HepG2 (cell line): ENCODE data around the gene AMIGO3. TPM values are rescaled to one million over a fixed set of nuclear protein-coding genes. Genes with fewer than 3 reads are reported as not detected.

Experiments
- ATF5 ChIP-seq: sonication (generic); formaldehyde crosslinking; IDR thresholded peaks from 2 replicates; pipeline ENCODE4 v1.4.0; 2020; ENCODE audit warnings: mild to moderate bottlenecking, low read depth, missing genetic modification reagents
- KLF15 ChIP-seq: sonication (generic); formaldehyde crosslinking; IDR thresholded peaks from 2 replicates; pipeline ENCODE4 v1.8.1; 2023; ENCODE audit warnings: borderline replicate concordance, mild to moderate bottlenecking, inconsistent platforms, missing genetic modification reagents, mixed read lengths
- NFKB2 ChIP-seq: sonication (generic); formaldehyde crosslinking; IDR thresholded peaks from 2 replicates; pipeline ENCODE4 v1.4.0; 2020; ENCODE audit warnings: missing genetic modification reagents, borderline replicate concordance
- NR2C2 ChIP-seq: sonication (generic); formaldehyde crosslinking; IDR thresholded peaks from 2 replicates; pipeline ENCODE4 v1.4.0; 2020; ENCODE audit warnings: missing genetic modification reagents, mild to moderate bottlenecking, moderate library complexity, borderline replicate concordance
- SMC3 ChIP-seq: IDR thresholded peaks from 2 replicates; pipeline ENCODE4 v1.6.1; 2011; ENCODE audit warnings: low read length, improper control_type of control experiment
- TBL1XR1 ChIP-seq: fragments of 150-350 bp; IDR thresholded peaks from 2 replicates; pipeline ENCODE4 v1.6.1; 2014; ENCODE audit warnings: borderline replicate concordance, low read length; ENCODE audit not compliant: partially characterized antibody
- ZNF142 ChIP-seq: sonication (generic); formaldehyde crosslinking; IDR thresholded peaks from 2 replicates; pipeline ENCODE4 v1.4.0; 2020; ENCODE audit warnings: missing genetic modification reagents
- ZNF17 ChIP-seq: sonication (generic); formaldehyde crosslinking; IDR thresholded peaks from 2 replicates; pipeline ENCODE4 v1.5.0; 2020; ENCODE audit warnings: mild to moderate bottlenecking, missing genetic modification reagents
- ZNF280B ChIP-seq: sonication (generic); formaldehyde crosslinking; IDR thresholded peaks from 2 replicates; pipeline ENCODE4 v1.5.0; 2020; ENCODE audit warnings: missing genetic modification reagents, mild to moderate bottlenecking, borderline replicate concordance
- ZNF749 ChIP-seq: sonication (generic); formaldehyde crosslinking; IDR thresholded peaks from 2 replicates; pipeline ENCODE4 v1.8.0; 2022; ENCODE audit warnings: mild to moderate bottlenecking, missing genetic modification reagents, moderate library complexity, borderline replicate concordance
- ZSCAN22 ChIP-seq: sonication (generic); formaldehyde crosslinking; IDR thresholded peaks from 2 replicates; pipeline ENCODE4 v1.4.0; 2020; ENCODE audit warnings: mild to moderate bottlenecking, missing genetic modification reagents
- ZSCAN29 ChIP-seq: sonication (generic); formaldehyde crosslinking; conservative IDR thresholded peaks from 2 replicates; pipeline ENCODE4 v1.4.0; 2020; ENCODE audit warnings: mild to moderate bottlenecking, missing genetic modification reagents
- polyA plus RNA-seq, 8 experiments: library from polyadenylated mRNA; depleted of rRNA in 3 of 8; stranded (reverse) in 7 of 8; unstranded in 1 of 8; fragments of >200 nt; fragmentation: Illumina TruSeq in 4 of 8; extraction: Trizol in 4 of 8; gene quantifications; 2 replicates each; pipeline versions ENCODE4 v1.2.1 to v1.2.3, GENCODE V29; 2011 to 2016; ENCODE audit warnings: low read depth in 4 of 8, missing spikeins in 1 of 8, mixed read lengths in 1 of 8; ENCODE audit not compliant: insufficient read depth in 1 of 8
- total RNA-seq, 5 experiments: library from RNA; depleted of rRNA; stranded (reverse); fragments of >200 nt; fragmentation: Illumina TruSeq; extraction: Trizol; gene quantifications; 2 replicates each; pipeline ENCODE4 v1.2.3, GENCODE V29; 2016; ENCODE audit warnings: low read depth in 1 of 5
- TF ChIP-seq, protein P1 (sequence below): sonication (generic); formaldehyde crosslinking; IDR thresholded peaks from 2 replicates; pipeline ENCODE4; 2020; ENCODE audit warnings: missing genetic modification reagents, mild to moderate bottlenecking, borderline replicate concordance
- TF ChIP-seq, protein P2 (sequence below): sonication (generic); formaldehyde crosslinking; IDR thresholded peaks from 2 replicates; pipeline ENCODE4 v1.5.1; 2020; ENCODE audit warnings: mild to moderate bottlenecking, moderate library complexity, missing genetic modification reagents

Gene AMIGO3
- total and polyA plus RNA-seq, 2 of the 13 experiments (the other 11 are each of a cell fraction or from before 2014, with no cell fraction given): 0.35 TPM; not detected in 1

DNA sequence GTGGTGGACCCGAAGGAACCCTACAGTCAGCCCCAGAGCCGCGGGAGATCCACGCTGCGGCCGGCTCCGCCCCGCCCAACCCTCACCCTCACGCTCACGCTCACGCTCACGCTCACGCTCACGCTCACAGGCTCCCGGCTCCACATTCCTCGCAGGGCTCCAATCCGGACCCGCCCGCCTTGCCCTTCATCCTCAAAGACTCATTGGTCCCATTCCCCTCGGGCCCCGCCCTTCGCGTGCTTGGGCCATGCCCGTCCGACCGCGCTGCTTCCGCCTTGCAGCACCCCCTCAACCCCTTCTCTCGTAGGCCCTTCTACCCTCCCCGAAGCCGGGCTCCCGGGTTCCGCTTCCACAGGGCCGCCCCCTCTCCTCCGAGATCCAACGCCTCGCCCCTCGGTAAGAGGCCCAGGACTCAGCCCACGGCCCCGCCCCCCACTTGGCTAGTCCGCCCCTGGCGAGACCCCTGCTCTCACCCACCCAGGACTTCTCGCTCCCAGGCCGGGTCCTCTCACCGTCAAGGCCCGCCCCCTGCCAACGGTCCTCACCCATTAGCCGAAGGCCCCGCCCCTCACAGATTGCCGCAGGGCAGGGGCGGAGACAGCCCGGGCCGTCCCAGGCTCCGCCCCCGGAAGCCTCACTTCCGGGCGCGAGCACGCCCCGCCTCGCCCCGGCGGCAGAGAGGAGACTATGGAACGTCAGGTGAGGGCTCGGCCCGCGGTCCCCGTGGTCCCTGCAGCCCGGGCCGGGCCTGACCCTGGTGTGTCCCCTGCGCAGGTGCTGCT is 45.6 kb downstream of the AMIGO3 start, which contains the start of gene APEH (continued):
- TF ChIP-seq ATF5 (CRISPR knock-in tag): no peak
- TF ChIP-seq, protein P1, sequence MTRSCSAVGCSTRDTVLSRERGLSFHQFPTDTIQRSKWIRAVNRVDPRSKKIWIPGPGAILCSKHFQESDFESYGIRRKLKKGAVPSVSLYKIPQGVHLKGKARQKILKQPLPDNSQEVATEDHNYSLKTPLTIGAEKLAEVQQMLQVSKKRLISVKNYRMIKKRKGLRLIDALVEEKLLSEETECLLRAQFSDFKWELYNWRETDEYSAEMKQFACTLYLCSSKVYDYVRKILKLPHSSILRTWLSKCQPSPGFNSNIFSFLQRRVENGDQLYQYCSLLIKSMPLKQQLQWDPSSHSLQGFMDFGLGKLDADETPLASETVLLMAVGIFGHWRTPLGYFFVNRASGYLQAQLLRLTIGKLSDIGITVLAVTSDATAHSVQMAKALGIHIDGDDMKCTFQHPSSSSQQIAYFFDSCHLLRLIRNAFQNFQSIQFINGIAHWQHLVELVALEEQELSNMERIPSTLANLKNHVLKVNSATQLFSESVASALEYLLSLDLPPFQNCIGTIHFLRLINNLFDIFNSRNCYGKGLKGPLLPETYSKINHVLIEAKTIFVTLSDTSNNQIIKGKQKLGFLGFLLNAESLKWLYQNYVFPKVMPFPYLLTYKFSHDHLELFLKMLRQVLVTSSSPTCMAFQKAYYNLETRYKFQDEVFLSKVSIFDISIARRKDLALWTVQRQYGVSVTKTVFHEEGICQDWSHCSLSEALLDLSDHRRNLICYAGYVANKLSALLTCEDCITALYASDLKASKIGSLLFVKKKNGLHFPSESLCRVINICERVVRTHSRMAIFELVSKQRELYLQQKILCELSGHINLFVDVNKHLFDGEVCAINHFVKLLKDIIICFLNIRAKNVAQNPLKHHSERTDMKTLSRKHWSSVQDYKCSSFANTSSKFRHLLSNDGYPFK (CRISPR knock-in tag): peak; percentile 90; the same call in 1 of the 2 replicates
- TF ChIP-seq ZNF749: 0 out of 2 replicates have a peak, but pooled peaks have one; percentile 41
- TF ChIP-seq ZNF280B (CRISPR knock-in tag): peak; percentile 72; the same call in 1 of the 2 replicates
- TF ChIP-seq, protein P2, sequence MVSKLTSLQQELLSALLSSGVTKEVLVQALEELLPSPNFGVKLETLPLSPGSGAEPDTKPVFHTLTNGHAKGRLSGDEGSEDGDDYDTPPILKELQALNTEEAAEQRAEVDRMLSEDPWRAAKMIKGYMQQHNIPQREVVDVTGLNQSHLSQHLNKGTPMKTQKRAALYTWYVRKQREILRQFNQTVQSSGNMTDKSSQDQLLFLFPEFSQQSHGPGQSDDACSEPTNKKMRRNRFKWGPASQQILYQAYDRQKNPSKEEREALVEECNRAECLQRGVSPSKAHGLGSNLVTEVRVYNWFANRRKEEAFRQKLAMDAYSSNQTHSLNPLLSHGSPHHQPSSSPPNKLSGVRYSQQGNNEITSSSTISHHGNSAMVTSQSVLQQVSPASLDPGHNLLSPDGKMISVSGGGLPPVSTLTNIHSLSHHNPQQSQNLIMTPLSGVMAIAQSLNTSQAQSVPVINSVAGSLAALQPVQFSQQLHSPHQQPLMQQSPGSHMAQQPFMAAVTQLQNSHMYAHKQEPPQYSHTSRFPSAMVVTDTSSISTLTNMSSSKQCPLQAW (CRISPR knock-in tag): peak; percentile 33; the same call in 1 of the 2 replicates
- no peak for TF ChIP-seq SMC3
- no peak for TF ChIP-seq ZNF17 (CRISPR knock-in tag)
- TF ChIP-seq ZSCAN29 (CRISPR knock-in tag): no peak
- no peak; the same call in 1 of the 2 replicates for TF ChIP-seq ZNF142 (CRISPR knock-in tag)
- TF ChIP-seq NR2C2 (CRISPR knock-in tag): peak; percentile 75; the same call in 1 of the 2 replicates
- no peak; the same call in 1 of the 2 replicates for TF ChIP-seq ZSCAN22 (CRISPR knock-in tag)
- TF ChIP-seq KLF15 (CRISPR knock-in tag): no peak
- TF ChIP-seq NFKB2 (CRISPR knock-in tag): no peak
- TF ChIP-seq TBL1XR1: no peak
